IMR-90 (cell line): ENCODE data around the gene PRKAR1B. TPM values are rescaled to one million over a fixed set of nuclear protein-coding genes. Genes with fewer than 3 reads are reported as not detected.

ENCODE experiments used
- ATAC-seq: fragments of 200-7000 bp; cut with Tn5 transposase; 2 replicates; pipeline ENCODE4 v1.9.1; 2020; ENCODE audit warnings: low read depth, mild to moderate bottlenecking, moderate library complexity
- BruUV-seq: library from RNA; stranded (reverse); fragments of 400-500 nt; replicated peaks from 2 replicates; lab custom pipeline; 2021; lab: Mats Ljungman, UMichigan
- CTCF ChIA-PET: fragments of 300-600 bp; formaldehyde crosslinking; extraction: SDS; loops from one replicate; lab custom pipeline; 2021; ENCODE audit warnings: antibody characterized with exemption; lab: Yijun Ruan, JAX
- POLR2A ChIA-PET: fragments of 300-600 bp; sonication (Branson Sonifier 250); formaldehyde crosslinking; loops from one replicate; lab custom pipeline; 2022; ENCODE audit warnings: antibody characterized with exemption; ENCODE audit not compliant: unreplicated experiment; lab: Charles Lee
- DNase-seq: peaks from one replicate; pipeline ENCODE4 v3.0.0; 2013
- H2AFZ ChIP-seq: replicated peaks from 2 replicates; pipeline ENCODE3; 2013; ENCODE audit warnings: low read length, mild to moderate bottlenecking; ENCODE audit not compliant: poor library complexity
- H2AK5ac ChIP-seq: 2 replicates; pipeline ENCODE4 v1.6.1; 2013; ENCODE audit warnings: low read depth, low read length, inconsistent platforms
- H2AK9ac ChIP-seq: replicated peaks from 2 replicates; pipeline ENCODE3; 2013; ENCODE audit warnings: mild to moderate bottlenecking, low read depth, low read length, moderate library complexity; ENCODE audit not compliant: poor library complexity
- H2BK120ac ChIP-seq: 2 replicates; pipeline ENCODE4 v1.6.1; 2013; ENCODE audit warnings: low read depth, low read length, inconsistent platforms
- H2BK15ac ChIP-seq: 3 replicates; pipeline ENCODE4 v1.6.1; 2013; ENCODE audit warnings: low read depth, low read length, inconsistent platforms
- H2BK20ac ChIP-seq: 2 replicates; pipeline ENCODE4 v1.6.1; 2013; ENCODE audit warnings: low read depth, mild to moderate bottlenecking, inconsistent platforms, low read length, moderate library complexity
- H2BK5ac ChIP-seq: 2 replicates; pipeline ENCODE4 v1.6.1; 2013; ENCODE audit warnings: mild to moderate bottlenecking, low read depth, low read length, inconsistent platforms; ENCODE audit not compliant: poor library complexity, severe bottlenecking
- H3K14ac ChIP-seq: replicated peaks from 2 replicates; pipeline ENCODE4 v1.6.1; 2013; ENCODE audit warnings: low read depth, low read length, inconsistent platforms
- H3K18ac ChIP-seq: 2 replicates; pipeline ENCODE4 v1.6.1; 2013; ENCODE audit warnings: low read depth, low read length, control low read depth
- H3K23ac ChIP-seq: 2 replicates; pipeline ENCODE4 v1.6.1; 2013; ENCODE audit warnings: low read depth, low read length, inconsistent platforms
- H3K27ac ChIP-seq: 2 replicates; pipeline ENCODE4 v1.5.1; 2013; ENCODE audit warnings: mild to moderate bottlenecking, control low read depth, low read length; ENCODE audit not compliant: insufficient read depth
- H3K27me3 ChIP-seq: 2 replicates; pipeline ENCODE4 v1.6.1; 2013; ENCODE audit warnings: low read length; ENCODE audit not compliant: control insufficient read depth, insufficient read depth
- H3K36me3 ChIP-seq: 2 replicates; pipeline ENCODE4 v1.6.1; 2013; ENCODE audit warnings: low read length, mixed read lengths; ENCODE audit not compliant: control insufficient read depth, insufficient read depth
- H3K4ac ChIP-seq: 2 replicates; pipeline ENCODE4 v1.6.1; 2013; ENCODE audit warnings: low read depth, low read length, inconsistent platforms
- H3K4me1 ChIP-seq: 2 replicates; pipeline ENCODE4 v1.6.1; 2013; ENCODE audit warnings: low read length, mixed read lengths; ENCODE audit not compliant: control insufficient read depth, insufficient read depth
- H3K4me2 ChIP-seq: 2 replicates; pipeline ENCODE4 v1.6.1; 2013; ENCODE audit warnings: low read depth, mild to moderate bottlenecking, control low read depth, low read length, moderate library complexity
- H3K4me3 ChIP-seq: 2 replicates; pipeline ENCODE4 v1.5.1; 2013; ENCODE audit warnings: low read depth, mild to moderate bottlenecking, control low read depth, low read length, moderate library complexity; ENCODE audit not compliant: insufficient read depth
- H3K56ac ChIP-seq: 2 replicates; pipeline ENCODE4 v1.6.1; 2013; ENCODE audit warnings: low read length, inconsistent platforms; ENCODE audit not compliant: insufficient read depth; ENCODE audit errors: extremely low read depth
- H3K79me1 ChIP-seq, 2 experiments: 2 replicates each; pipeline ENCODE4 v1.6.1; 2013; ENCODE audit warnings: low read length in 2 of 2, inconsistent platforms in 1 of 2, low read depth in 1 of 2
- H3K9ac ChIP-seq: 2 replicates; pipeline ENCODE4 v1.6.1; 2013; ENCODE audit warnings: low read depth, low read length, control low read depth
- H3K9me1 ChIP-seq: 2 replicates; pipeline ENCODE4 v1.6.1; 2013; ENCODE audit warnings: low read length, inconsistent platforms; ENCODE audit not compliant: insufficient read depth
- H3K9me3 ChIP-seq: 2 replicates; pipeline ENCODE4 v1.6.1; 2013; ENCODE audit warnings: low read length; ENCODE audit not compliant: control insufficient read depth, insufficient read depth
- H4K20me1 ChIP-seq: 2 replicates; pipeline ENCODE4 v1.6.1; 2013; ENCODE audit warnings: low read length, inconsistent platforms; ENCODE audit not compliant: insufficient read depth
- H4K5ac ChIP-seq: 2 replicates; pipeline ENCODE4 v1.6.1; 2013; ENCODE audit warnings: mild to moderate bottlenecking, low read depth, low read length, control low read depth
- H4K8ac ChIP-seq, 2 experiments: 2 replicates each; pipeline ENCODE4 v1.6.1; 2013; ENCODE audit warnings: low read depth in 2 of 2, low read length in 2 of 2, control low read depth in 1 of 2, inconsistent platforms in 1 of 2
- H4K91ac ChIP-seq: 2 replicates; pipeline ENCODE4 v1.6.1; 2013; ENCODE audit warnings: low read depth, low read length, inconsistent platforms; ENCODE audit not compliant: insufficient read depth
- RFX5 ChIP-seq: IDR thresholded peaks from 2 replicates; pipeline ENCODE4 v1.8.0; 2012; ENCODE audit warnings: low read depth, mild to moderate bottlenecking, low read length, moderate library complexity
- WGBS, 2 experiments: methylation state at CpG; one replicate each; pipeline versions ENCODE4 v1.1.5 to v1.1.7; 2013; ENCODE audit warnings: missing lambda C conversion rate in 2 of 2; ENCODE audit not compliant: insufficient read length in 1 of 2; ENCODE audit errors: extremely low coverage in 2 of 2; 5-methylcytosine and 5-hydroxymethylcytosine counted together
- dilution Hi-C: fragments of 300-500 bp; cut with HindIII; formaldehyde crosslinking; loops from one replicate; pipeline ENCODE4 v1.14.3; 2018; ENCODE audit warnings: low sequenced_read_pairs; ENCODE audit not compliant: unreplicated experiment
- in situ Hi-C: fragments of 300-500 bp; cut with MboI; formaldehyde crosslinking; loops from 3 replicates; pipeline ENCODE4 v1.14.3; 2019; ENCODE audit warnings: low sequenced_read_pairs, inconsistent platforms, mixed read lengths
- intact Hi-C: fragments of 100-400 bp; cut with micrococcal nuclease; formaldehyde crosslinking; loops from 2 replicates; pipeline ENCODE4 v1.10.0; 2022
- polyA plus RNA-seq, 3 experiments: library from polyadenylated mRNA; depleted of rRNA; stranded (reverse); fragments of >200 nt; gene quantifications; 2 replicates each; pipeline ENCODE4 v1.2.3, GENCODE V29; 2012; ENCODE audit warnings: low replicate concordance in 1 of 3
- total RNA-seq: library from RNA; depleted of rRNA; stranded (reverse); fragments of >200 nt; gene quantifications from 2 replicates; pipeline ENCODE4 v1.2.3, GENCODE V29; 2012

The PRKAR1B gene
- total and polyA plus RNA-seq, 2 of the 4 experiments (the other 2 are of a cell fraction): 15.2 to 20.2 TPM

GRCh38 chr7:732094-732541, 5.0 kb upstream of the PRKAR1B start:
- no peak overlapping the region for H4K91ac ChIP-seq
- CTCF ChIA-PET: no interaction called here
- H4K8ac ChIP-seq: no peak overlapping the region
- no peak overlapping the region for H3K14ac ChIP-seq
- H2BK20ac ChIP-seq: no peak overlapping the region
- intact Hi-C loops (no loop called here), in situ Hi-C loops (no loop called here), dilution Hi-C loops (no loop called here)
- H2BK15ac ChIP-seq: no peak overlapping the region
- H3K56ac ChIP-seq: no peak overlapping the region
- H3K4me3 ChIP-seq: no peak overlapping the region
- H3K9ac ChIP-seq: no peak overlapping the region
- H3K4ac ChIP-seq: no peak overlapping the region
- no peak overlapping the region for H2BK120ac ChIP-seq
- TF ChIP-seq RFX5: no peak
- H4K20me1 ChIP-seq: peaks cover 7% of the 10 kb centered on the region; the same call in 1 of the 2 replicates
- no peak overlapping the region for H3K23ac ChIP-seq
- POLR2A ChIA-PET: no interaction called here
- H2BK5ac ChIP-seq: no peak overlapping the region
- no peak overlapping the region for H2AK9ac ChIP-seq
- no peak overlapping the region for H2AK5ac ChIP-seq
- 87% methylated on average over 12 of the region's 17 CpGs; no CpG with 5 or more reads in 1 of the 2 experiments for WGBS, 2 experiments
- ATAC-seq (no peak), DNase-seq (no peak)
- H3K9me1 ChIP-seq: no peaks in the 10 kb centered on the region
- H3K79me1 ChIP-seq: peaks cover 33 to 59% of the 10 kb centered on the region in 2 experiments
- H3K18ac ChIP-seq: no peak overlapping the region
- H2AFZ ChIP-seq: no peak overlapping the region
- H3K27me3 ChIP-seq: no peaks in the 10 kb centered on the region
- peaks cover 3% of the 10 kb centered on the region; the same call in 1 of the 2 replicates for H3K9me3 ChIP-seq
- BruUV-seq: no TSS peak
- H3K36me3 ChIP-seq: peaks cover 21% of the 10 kb centered on the region
- H4K5ac ChIP-seq: no peak overlapping the region
- H3K4me2 ChIP-seq: no peak overlapping the region
- H3K27ac ChIP-seq: no peak overlapping the region
- peaks cover 7% of the 10 kb centered on the region; the same call in 1 of the 2 replicates for H3K4me1 ChIP-seq
